ENCODE measurements around the gene DACH1. TPM values are rescaled to one million over a fixed set of nuclear protein-coding genes. Genes with fewer than 3 reads are reported as not detected.

The DACH1 gene
- total RNA-seq, 2 donors from 2014 or later = 0.13 TPM; not detected in 1

DNA sequence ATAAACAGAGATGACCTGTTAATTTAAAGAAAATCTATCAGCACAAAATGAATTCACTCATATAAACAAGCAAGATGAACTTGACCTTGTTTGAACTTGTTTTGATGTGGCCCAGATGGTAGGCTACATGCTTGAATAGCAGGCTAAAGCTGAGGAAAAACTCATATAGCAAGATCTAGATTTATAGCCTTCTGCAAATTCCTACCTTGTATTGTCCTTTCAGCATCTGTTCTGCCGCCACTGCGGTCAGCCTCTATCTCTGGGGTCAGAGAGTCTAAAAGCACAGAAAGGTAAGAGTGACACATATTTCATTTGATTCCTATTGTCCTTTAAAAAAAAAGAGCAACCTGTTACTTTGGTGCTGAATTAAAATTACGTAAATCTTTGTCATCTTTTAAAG, 392.1 kb downstream of the DACH1 start:
- ATAC-seq (no peak), DNase-seq (no peak)
- Mint-ChIP-seq H3K36me3 (ENCODE audit: low read depth) (no peaks in the 10 kb centered on the region), H3K4me1 (no peaks in the 10 kb centered on the region), H3K27me3 (no peaks in the 10 kb centered on the region), H3K27ac (no peak overlapping the region), H3K4me3 (no peak overlapping the region)
- no peaks in the 10 kb centered on the region for H3K9me3 ChIP-seq (ENCODE audit: control insufficient read depth, low read length, poor library complexity, severe bottlenecking)

DNA sequence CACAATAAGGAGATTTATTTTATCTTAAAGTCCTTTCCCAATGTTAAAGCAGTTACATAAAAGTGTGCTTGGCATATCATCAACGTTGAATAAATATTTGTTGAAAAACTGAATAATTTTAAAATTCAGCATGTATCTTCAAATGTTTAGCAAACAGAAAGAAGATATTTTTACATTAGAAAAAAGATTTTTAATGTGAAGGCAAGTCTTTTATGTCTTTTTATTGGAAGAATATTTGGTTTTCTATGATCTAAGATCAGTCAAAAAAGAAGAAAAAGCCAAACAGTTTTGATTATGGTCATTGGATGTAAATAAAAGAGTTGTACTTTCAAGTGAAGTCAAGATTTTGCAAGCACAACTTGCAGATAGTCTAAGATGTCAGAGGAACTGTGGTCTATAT, 397.4 kb downstream of the DACH1 start:
- H3K27ac Mint-ChIP-seq = no peak overlapping the region
- ATAC-seq (no peak), DNase-seq (no peak)
- H3K4me1 Mint-ChIP-seq = no peaks in the 10 kb centered on the region
- no peaks in the 10 kb centered on the region for H3K27me3 Mint-ChIP-seq
- no peak overlapping the region for H3K4me3 Mint-ChIP-seq
- H3K9me3 ChIP-seq (ENCODE audit: control insufficient read depth, low read length, poor library complexity, severe bottlenecking) = no peaks in the 10 kb centered on the region
- H3K36me3 Mint-ChIP-seq (ENCODE audit: low read depth) = no peaks in the 10 kb centered on the region

DNA sequence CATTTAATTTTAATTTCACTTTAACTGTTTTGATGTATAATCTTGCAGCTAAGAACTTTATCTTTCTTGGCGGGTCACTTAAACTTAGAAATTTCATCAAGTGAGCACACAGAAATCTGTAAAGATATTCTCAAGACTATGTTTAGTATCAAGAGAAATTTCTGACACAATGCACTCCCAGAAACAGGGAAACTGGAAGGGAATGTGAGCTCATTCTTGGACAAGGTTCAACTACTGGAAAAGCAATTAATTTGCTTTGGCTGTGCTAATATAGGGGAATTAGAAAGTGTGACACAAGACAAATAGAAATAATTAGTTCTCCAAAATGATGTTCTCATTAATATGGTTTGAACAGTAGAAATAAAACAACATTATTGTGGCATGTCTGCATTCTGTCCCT, 402.3 kb downstream of the DACH1 start:
- no peak overlapping the region for H3K27ac Mint-ChIP-seq
- H3K4me3 Mint-ChIP-seq = no peak overlapping the region
- DNase-seq = no peak
- no peaks in the 10 kb centered on the region for H3K4me1 Mint-ChIP-seq
- H3K36me3 Mint-ChIP-seq (ENCODE audit: low read depth) = no peaks in the 10 kb centered on the region
- no peaks in the 10 kb centered on the region for H3K9me3 ChIP-seq (ENCODE audit: control insufficient read depth, low read length, poor library complexity, severe bottlenecking)
- no peak for ATAC-seq
- H3K27me3 Mint-ChIP-seq = no peaks in the 10 kb centered on the region

DNA sequence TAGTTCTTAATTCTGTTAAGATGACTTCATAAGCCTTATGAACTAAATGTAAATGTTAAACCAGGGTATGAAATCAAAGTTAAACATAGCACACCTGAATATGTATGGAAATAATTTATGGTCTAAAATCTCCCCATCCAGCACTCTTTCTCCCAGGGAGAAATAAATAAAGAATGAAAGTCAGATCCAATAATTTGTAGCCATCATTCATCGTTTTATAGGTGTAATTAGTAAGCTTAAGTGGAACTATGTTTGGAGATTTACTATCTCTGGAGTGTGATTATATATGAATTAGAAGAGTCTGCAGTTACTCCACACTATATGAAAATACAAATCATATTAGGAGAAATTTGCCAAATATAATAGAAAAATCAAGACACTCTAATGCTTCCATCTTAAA, 405.1 kb downstream of the DACH1 start:
- DNase-seq (no peak), ATAC-seq (no peak)
- no peaks in the 10 kb centered on the region for H3K36me3 Mint-ChIP-seq (ENCODE audit: low read depth)
- no peaks in the 10 kb centered on the region for H3K27me3 Mint-ChIP-seq
- H3K4me1 Mint-ChIP-seq = no peaks in the 10 kb centered on the region
- no peaks in the 10 kb centered on the region for H3K9me3 ChIP-seq (ENCODE audit: control insufficient read depth, low read length, poor library complexity, severe bottlenecking)
- H3K4me3 Mint-ChIP-seq = no peak overlapping the region
- no peak overlapping the region for H3K27ac Mint-ChIP-seq

DNA sequence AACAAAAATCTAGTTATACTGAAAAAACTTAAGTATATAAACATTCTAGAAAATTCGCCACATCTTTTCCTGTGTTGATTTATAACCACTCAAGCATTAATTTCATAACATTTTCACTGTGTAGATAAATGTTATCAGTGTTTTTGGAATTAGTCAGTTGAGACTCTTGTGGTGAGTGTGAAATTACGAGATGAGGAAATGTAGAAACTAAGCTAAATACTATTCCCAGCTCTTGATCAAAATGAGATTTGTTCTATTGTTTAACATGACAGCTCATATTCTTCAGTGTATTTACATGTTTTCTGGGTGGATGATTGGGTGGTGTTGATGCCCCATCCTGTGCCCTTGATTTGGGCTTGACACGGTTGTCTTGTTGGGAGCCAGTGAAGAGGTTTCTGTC, 406.8 kb downstream of the DACH1 start:
- no peaks in the 10 kb centered on the region for H3K9me3 ChIP-seq (ENCODE audit: control insufficient read depth, low read length, poor library complexity, severe bottlenecking)
- ATAC-seq (no peak), DNase-seq (no peak)
- Mint-ChIP-seq H3K27ac (no peak overlapping the region), H3K27me3 (no peaks in the 10 kb centered on the region), H3K4me3 (no peak overlapping the region), H3K36me3 (ENCODE audit: low read depth) (no peaks in the 10 kb centered on the region), H3K4me1 (no peaks in the 10 kb centered on the region)

- ATAC-seq = no peak
- no peaks in the 10 kb centered on the region for H3K9me3 ChIP-seq (ENCODE audit: control insufficient read depth, low read length, poor library complexity, severe bottlenecking)
- H3K27ac Mint-ChIP-seq = no peak overlapping the region
- no peak for DNase-seq
- H3K36me3 Mint-ChIP-seq (ENCODE audit: low read depth) = no peaks in the 10 kb centered on the region
- H3K4me1 Mint-ChIP-seq = no peaks in the 10 kb centered on the region
- H3K4me3 Mint-ChIP-seq = no peak overlapping the region
- no peaks in the 10 kb centered on the region for H3K27me3 Mint-ChIP-seq
These were observed 407.3 kb downstream of the DACH1 start for GRCh38 chr13:71459708-71460107.

GRCh38 chr13:71457645-71458044, 409.4 kb downstream of the DACH1 start:
- H3K27ac Mint-ChIP-seq = no peak overlapping the region
- no peaks in the 10 kb centered on the region for H3K9me3 ChIP-seq (ENCODE audit: control insufficient read depth, low read length, poor library complexity, severe bottlenecking)
- no peaks in the 10 kb centered on the region for H3K36me3 Mint-ChIP-seq (ENCODE audit: low read depth)
- ATAC-seq (no peak), DNase-seq (no peak)
- no peaks in the 10 kb centered on the region for H3K27me3 Mint-ChIP-seq
- no peaks in the 10 kb centered on the region for H3K4me1 Mint-ChIP-seq
- H3K4me3 Mint-ChIP-seq = no peak overlapping the region

DNA sequence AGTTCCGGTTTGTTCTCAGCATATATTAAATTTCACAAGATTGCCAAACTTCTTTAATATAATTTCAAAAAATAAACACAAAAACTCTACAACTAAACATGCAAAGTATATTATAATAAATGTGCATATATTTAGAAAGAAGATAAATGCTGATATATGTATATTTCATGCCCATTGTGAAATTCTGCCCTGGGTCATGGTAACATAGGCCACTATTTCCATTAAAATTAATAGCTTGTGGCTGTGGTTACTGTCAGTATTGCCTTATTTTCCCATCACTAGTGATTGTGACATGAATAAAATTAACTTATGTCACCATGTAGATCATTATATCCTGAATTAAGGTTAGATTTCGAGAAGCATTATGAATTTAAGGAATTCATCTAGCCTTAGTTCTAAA, 410.9 kb downstream of the DACH1 start:
- no peak overlapping the region for H3K27ac Mint-ChIP-seq
- no peak overlapping the region for H3K4me3 Mint-ChIP-seq
- no peaks in the 10 kb centered on the region for H3K4me1 Mint-ChIP-seq
- no peaks in the 10 kb centered on the region for H3K9me3 ChIP-seq (ENCODE audit: control insufficient read depth, low read length, poor library complexity, severe bottlenecking)
- H3K27me3 Mint-ChIP-seq = no peaks in the 10 kb centered on the region
- H3K36me3 Mint-ChIP-seq (ENCODE audit: low read depth) = no peaks in the 10 kb centered on the region
- no peak for DNase-seq
- ATAC-seq = no peak

GRCh38 chr13:71454509-71454908, 412.5 kb downstream of the DACH1 start:
- no peaks in the 10 kb centered on the region for H3K9me3 ChIP-seq (ENCODE audit: control insufficient read depth, low read length, poor library complexity, severe bottlenecking)
- no peaks in the 10 kb centered on the region for H3K36me3 Mint-ChIP-seq (ENCODE audit: low read depth)
- H3K27me3 Mint-ChIP-seq = no peaks in the 10 kb centered on the region
- no peak for DNase-seq
- H3K4me1 Mint-ChIP-seq = no peaks in the 10 kb centered on the region
- no peak for ATAC-seq
- H3K27ac Mint-ChIP-seq = no peak overlapping the region
- H3K4me3 Mint-ChIP-seq = no peak overlapping the region

- ATAC-seq (no peak), DNase-seq (no peak)
- Mint-ChIP-seq H3K27me3 (no peaks in the 10 kb centered on the region), H3K27ac (no peak overlapping the region), H3K36me3 (ENCODE audit: low read depth) (no peaks in the 10 kb centered on the region), H3K4me1 (no peaks in the 10 kb centered on the region), H3K4me3 (no peak overlapping the region)
- H3K9me3 ChIP-seq (ENCODE audit: control insufficient read depth, low read length, poor library complexity, severe bottlenecking) = no peaks in the 10 kb centered on the region
These were observed 418.8 kb downstream of the DACH1 start for GRCh38 chr13:71448080-71448630.

DNA sequence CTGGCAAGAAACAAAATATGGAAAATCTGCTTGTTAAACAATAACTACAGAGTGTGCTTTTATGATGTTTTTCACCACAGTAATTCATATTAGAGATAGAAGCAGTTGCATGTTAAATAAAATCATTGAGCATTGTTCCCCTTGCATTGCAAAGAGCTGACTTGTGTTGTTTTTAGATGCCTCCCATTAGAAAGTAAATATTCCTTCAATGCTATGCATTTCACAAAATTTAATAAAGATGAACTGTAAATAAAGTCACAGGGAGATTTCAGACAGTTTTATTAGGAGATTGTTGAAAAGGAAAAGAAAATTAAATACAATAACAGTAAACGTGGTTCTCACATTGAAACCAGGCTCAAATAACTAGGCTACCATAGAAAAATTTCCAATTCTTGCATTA, 429.3 kb downstream of the DACH1 start:
- Mint-ChIP-seq H3K4me1 (no peaks in the 10 kb centered on the region), H3K27me3 (no peaks in the 10 kb centered on the region), H3K27ac (no peak overlapping the region), H3K4me3 (no peak overlapping the region), H3K36me3 (ENCODE audit: low read depth) (no peaks in the 10 kb centered on the region)
- H3K9me3 ChIP-seq (ENCODE audit: control insufficient read depth, low read length, poor library complexity, severe bottlenecking) = no peaks in the 10 kb centered on the region
- no peak for DNase-seq
- no peak for ATAC-seq

DNA sequence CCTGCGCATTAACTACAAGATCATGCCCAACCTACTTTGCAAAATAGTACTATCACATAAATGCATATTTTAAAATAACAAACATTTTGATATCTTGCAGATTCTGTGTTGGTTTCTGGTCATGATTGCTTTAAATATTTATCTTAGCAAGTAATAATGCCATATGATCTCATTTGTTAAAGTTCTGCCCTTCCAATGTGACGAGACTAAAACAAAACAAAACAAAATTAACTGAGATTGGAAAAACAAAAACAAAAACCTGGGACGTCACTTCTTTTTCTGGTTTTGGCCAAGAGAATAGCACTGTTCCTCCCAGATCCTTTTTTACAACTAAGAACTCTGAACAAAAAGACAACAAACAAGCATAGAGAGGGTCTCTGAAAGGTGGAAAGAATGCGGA, 436.3 kb downstream of the DACH1 start:
- no peaks in the 10 kb centered on the region for H3K27me3 Mint-ChIP-seq
- H3K9me3 ChIP-seq (ENCODE audit: control insufficient read depth, low read length, poor library complexity, severe bottlenecking) = no peaks in the 10 kb centered on the region
- H3K4me1 Mint-ChIP-seq = no peaks in the 10 kb centered on the region
- no peaks in the 10 kb centered on the region for H3K36me3 Mint-ChIP-seq (ENCODE audit: low read depth)
- no peak overlapping the region for H3K27ac Mint-ChIP-seq
- DNase-seq = no peak
- no peak overlapping the region for H3K4me3 Mint-ChIP-seq
- ATAC-seq = no peak

- ATAC-seq = no peak
These were observed 449.8 kb downstream of the DACH1 start for GRCh38 chr13:71417205-71417604.

DNA sequence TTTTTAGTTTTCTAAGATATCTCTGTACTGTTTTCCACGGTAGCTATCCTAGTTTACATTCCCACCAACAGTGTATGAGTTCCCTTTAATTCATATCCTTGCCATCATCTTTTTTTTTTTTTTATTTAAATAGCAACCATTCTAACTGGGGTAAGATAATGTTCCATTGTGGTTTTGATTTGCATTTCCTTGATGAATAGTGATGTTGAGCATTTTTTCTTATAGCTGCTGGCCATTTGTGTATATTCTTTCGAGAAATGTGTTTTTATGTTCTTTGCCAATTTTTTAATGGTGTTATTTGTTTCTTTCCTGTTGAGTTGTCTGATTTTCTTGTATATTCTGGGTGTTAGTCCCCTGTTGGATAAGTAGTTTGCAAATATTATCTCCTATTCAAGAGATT, 454.8 kb downstream of the DACH1 start:
- Mint-ChIP-seq H3K4me3 (no peak overlapping the region), H3K4me1 (no peaks in the 10 kb centered on the region), H3K36me3 (ENCODE audit: low read depth) (no peaks in the 10 kb centered on the region), H3K27me3 (no peaks in the 10 kb centered on the region), H3K27ac (no peak overlapping the region)
- ATAC-seq = no peak
- DNase-seq = no peak
- no peaks in the 10 kb centered on the region for H3K9me3 ChIP-seq (ENCODE audit: control insufficient read depth, low read length, poor library complexity, severe bottlenecking)

More at GRCh38 chr13:71417205-71417604, 449.8 kb downstream of the DACH1 start:
- Mint-ChIP-seq H3K4me3 (no peak overlapping the region), H3K27me3 (no peaks in the 10 kb centered on the region), H3K4me1 (no peaks in the 10 kb centered on the region), H3K27ac (no peak overlapping the region), H3K36me3 (ENCODE audit: low read depth) (no peaks in the 10 kb centered on the region)
- no peaks in the 10 kb centered on the region for H3K9me3 ChIP-seq (ENCODE audit: control insufficient read depth, low read length, poor library complexity, severe bottlenecking)
- DNase-seq = no peak
